Measurements from ENCODE around the gene GRIA1.

Gene GRIA1

DNA sequence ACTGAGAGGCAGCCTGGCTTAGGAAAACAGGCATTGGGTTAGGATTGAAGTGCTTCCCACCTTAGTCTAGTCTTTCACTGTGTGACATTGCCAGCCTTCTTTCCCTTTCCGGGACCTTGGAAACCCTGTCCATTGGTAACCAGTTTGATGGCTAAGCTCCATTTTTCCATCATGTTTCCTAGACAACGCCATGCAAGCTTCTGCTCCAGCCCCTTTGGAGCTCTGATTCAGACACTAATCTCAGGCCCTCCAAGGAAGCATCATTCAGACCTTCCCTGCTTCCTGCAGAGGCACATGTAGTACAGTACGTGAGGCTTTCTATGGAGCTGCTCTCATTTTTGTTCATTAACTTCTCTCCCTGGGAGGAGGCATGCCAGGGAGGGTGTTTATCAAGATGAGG is 68.5 kb downstream of the GRIA1 start:
- Histone ChIP-seq H3K18ac (ENCODE audit: low read length) (no peak overlapping the region), H4K12ac (ENCODE audit: low read depth, low read length) (no peak overlapping the region), H3K4me1 (ENCODE audit: control insufficient read depth in 1 of 2, insufficient read depth in 2 of 2, low read length in 2 of 2) (peaks cover 3 to 4% of the 10 kb centered on the region in 2 experiments), H2BK120ac (ENCODE audit: insufficient read depth, low read length, poor library complexity) (no peak overlapping the region), H3K9me3 (ENCODE audit: insufficient read depth, low read depth, low read length) (no peaks in the 10 kb centered on the region), H3K79me1 (ENCODE audit: low read length) (no peaks in the 10 kb centered on the region), H3K27ac (ENCODE audit: low read depth, low read length) (no peak overlapping the region), H2AK5ac (ENCODE audit: low read length) (no peak overlapping the region), H3K4me3 (ENCODE audit: low read depth, low read length) (no peak overlapping the region), H2BK5ac (ENCODE audit: low read depth, low read length, poor library complexity) (no peak overlapping the region), H3K9ac (ENCODE audit: low read length) (no peak overlapping the region), H2BK12ac (ENCODE audit: low read length) (no peak overlapping the region), H3K27me3 (ENCODE audit: insufficient read depth, low read length) (no peaks in the 10 kb centered on the region), H4K91ac (ENCODE audit: low read depth, low read length) (no peak overlapping the region), H2AFZ (ENCODE audit: insufficient read depth, low read length, poor library complexity) (no peak overlapping the region), H3K14ac (ENCODE audit: low read length) (no peak overlapping the region), H3K36me3 (ENCODE audit: control insufficient read depth in 1 of 2, insufficient read depth in 2 of 2, low read length in 2 of 2) (no peaks in the 10 kb centered on the region), H3K4ac (ENCODE audit: low read depth, low read length) (no peak overlapping the region), H4K8ac (ENCODE audit: low read depth, low read length) (no peak overlapping the region), H3K79me2 (ENCODE audit: control insufficient read depth, insufficient read depth, low read length, poor library complexity) (no peaks in the 10 kb centered on the region), H3K23ac (ENCODE audit: low read length) (no peak overlapping the region), H3K4me2 (ENCODE audit: low read length) (no peak overlapping the region)
- no CpG with 5 or more reads among the region's 3 CpGs for WGBS (ENCODE audit: extremely low coverage, insufficient coverage, insufficient read length)
- no peak for DNase-seq

DNA sequence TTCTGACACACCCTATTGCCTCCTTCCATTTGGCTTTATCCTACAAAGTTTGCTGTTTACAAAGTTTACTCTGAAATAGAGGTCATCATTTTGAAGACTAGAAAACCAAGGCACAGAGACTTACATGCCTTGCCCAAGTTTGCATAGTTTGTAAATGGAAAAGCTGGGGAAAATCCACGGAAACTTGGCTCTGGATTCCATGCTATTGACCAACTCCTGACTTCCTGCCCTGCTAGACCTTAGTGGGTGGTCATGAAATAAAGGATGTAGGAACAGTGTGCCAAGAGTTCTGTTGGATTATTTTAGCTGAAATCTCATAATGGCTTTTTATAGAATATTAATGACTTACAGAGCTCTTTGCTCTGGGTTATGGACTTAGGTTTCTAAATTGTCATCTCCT is 69.5 kb downstream of the GRIA1 start:
- no peaks in the 10 kb centered on the region for H3K79me2 ChIP-seq (ENCODE audit: control insufficient read depth, insufficient read depth, low read length, poor library complexity)
- H2AFZ ChIP-seq (ENCODE audit: insufficient read depth, low read length, poor library complexity) = no peak overlapping the region
- H3K14ac ChIP-seq (ENCODE audit: low read length) = no peak overlapping the region
- H3K79me1 ChIP-seq (ENCODE audit: low read length) = no peaks in the 10 kb centered on the region
- no peak overlapping the region for H4K12ac ChIP-seq (ENCODE audit: low read depth, low read length)
- H4K91ac ChIP-seq (ENCODE audit: low read depth, low read length) = no peak overlapping the region
- H2BK12ac ChIP-seq (ENCODE audit: low read length) = no peak overlapping the region
- no peak for DNase-seq
- no peak overlapping the region for H3K27ac ChIP-seq (ENCODE audit: low read depth, low read length)
- H4K8ac ChIP-seq (ENCODE audit: low read depth, low read length) = no peak overlapping the region
- no peaks in the 10 kb centered on the region for H3K9me3 ChIP-seq (ENCODE audit: insufficient read depth, low read depth, low read length)
- no peak overlapping the region for H3K4me3 ChIP-seq (ENCODE audit: low read depth, low read length)
- peaks cover 3 to 4% of the 10 kb centered on the region in 2 experiments for H3K4me1 ChIP-seq (ENCODE audit: control insufficient read depth in 1 of 2, insufficient read depth in 2 of 2, low read length in 2 of 2)
- H3K4me2 ChIP-seq (ENCODE audit: low read length) = no peak overlapping the region
- no peak overlapping the region for H3K18ac ChIP-seq (ENCODE audit: low read length)
- no peak overlapping the region for H2BK5ac ChIP-seq (ENCODE audit: low read depth, low read length, poor library complexity)
- no peaks in the 10 kb centered on the region for H3K36me3 ChIP-seq (ENCODE audit: control insufficient read depth in 1 of 2, insufficient read depth in 2 of 2, low read length in 2 of 2)
- no peak overlapping the region for H2BK120ac ChIP-seq (ENCODE audit: insufficient read depth, low read length, poor library complexity)
- no peak overlapping the region for H3K9ac ChIP-seq (ENCODE audit: low read length)
- no peak overlapping the region for H3K4ac ChIP-seq (ENCODE audit: low read depth, low read length)
- no peaks in the 10 kb centered on the region for H3K27me3 ChIP-seq (ENCODE audit: insufficient read depth, low read length)
- H2AK5ac ChIP-seq (ENCODE audit: low read length) = no peak overlapping the region
- no peak overlapping the region for H3K23ac ChIP-seq (ENCODE audit: low read length)
- no CpG with 5 or more reads among the region's 1 CpG for WGBS (ENCODE audit: extremely low coverage, insufficient coverage, insufficient read length)

DNA sequence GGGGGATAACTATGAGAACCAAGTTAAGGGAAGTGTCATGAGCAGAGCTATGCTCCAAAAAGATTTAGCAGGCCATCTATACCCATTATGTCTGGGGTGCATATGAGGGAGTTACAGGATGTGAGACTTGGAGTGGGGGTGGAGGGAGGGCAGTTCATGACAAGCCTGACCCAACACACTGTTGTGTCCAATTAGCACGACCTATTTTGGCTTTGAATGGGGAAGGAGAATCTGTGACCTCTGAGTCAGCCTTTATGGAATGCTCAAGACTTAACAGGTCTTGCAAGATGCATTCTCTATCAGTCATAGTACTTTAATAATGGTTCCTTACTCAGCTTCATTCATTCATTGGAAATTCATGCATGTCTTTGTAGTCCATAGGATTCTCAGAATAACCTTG is 71.7 kb downstream of the GRIA1 start:
- DNase-seq = peak; percentile 48 to 85
- Histone ChIP-seq H3K79me1 (ENCODE audit: low read length) (no peaks in the 10 kb centered on the region), H3K36me3 (ENCODE audit: control insufficient read depth in 1 of 2, insufficient read depth in 2 of 2, low read length in 2 of 2) (no peaks in the 10 kb centered on the region), H3K14ac (ENCODE audit: low read length) (no peak overlapping the region), H3K18ac (ENCODE audit: low read length) (no peak overlapping the region), H2AK5ac (ENCODE audit: low read length) (no peak overlapping the region), H3K4ac (ENCODE audit: low read depth, low read length) (no peak overlapping the region), H2BK120ac (ENCODE audit: insufficient read depth, low read length, poor library complexity) (no peak overlapping the region), H2BK5ac (ENCODE audit: low read depth, low read length, poor library complexity) (no peak overlapping the region), H4K91ac (ENCODE audit: low read depth, low read length) (no peak overlapping the region), H3K79me2 (ENCODE audit: control insufficient read depth, insufficient read depth, low read length, poor library complexity) (no peaks in the 10 kb centered on the region), H3K4me2 (ENCODE audit: low read length) (no peak overlapping the region), H4K8ac (ENCODE audit: low read depth, low read length) (no peak overlapping the region), H2AFZ (ENCODE audit: insufficient read depth, low read length, poor library complexity) (no peak overlapping the region), H4K12ac (ENCODE audit: low read depth, low read length) (no peak overlapping the region), H3K27me3 (ENCODE audit: insufficient read depth, low read length) (no peaks in the 10 kb centered on the region), H3K4me1 (ENCODE audit: control insufficient read depth in 1 of 2, insufficient read depth in 2 of 2, low read length in 2 of 2) (peaks cover 3 to 4% of the 10 kb centered on the region in 2 experiments), H3K9me3 (ENCODE audit: insufficient read depth, low read depth, low read length) (no peaks in the 10 kb centered on the region), H2BK12ac (ENCODE audit: low read length) (no peak overlapping the region), H3K4me3 (ENCODE audit: low read depth, low read length) (no peak overlapping the region), H3K27ac (ENCODE audit: low read depth, low read length) (no peak overlapping the region), H3K9ac (ENCODE audit: low read length) (no peak overlapping the region), H3K23ac (ENCODE audit: low read length) (no peak overlapping the region)
- WGBS (ENCODE audit: extremely low coverage, insufficient coverage, insufficient read length) = no CpG with 5 or more reads among the region's 1 CpG

DNA sequence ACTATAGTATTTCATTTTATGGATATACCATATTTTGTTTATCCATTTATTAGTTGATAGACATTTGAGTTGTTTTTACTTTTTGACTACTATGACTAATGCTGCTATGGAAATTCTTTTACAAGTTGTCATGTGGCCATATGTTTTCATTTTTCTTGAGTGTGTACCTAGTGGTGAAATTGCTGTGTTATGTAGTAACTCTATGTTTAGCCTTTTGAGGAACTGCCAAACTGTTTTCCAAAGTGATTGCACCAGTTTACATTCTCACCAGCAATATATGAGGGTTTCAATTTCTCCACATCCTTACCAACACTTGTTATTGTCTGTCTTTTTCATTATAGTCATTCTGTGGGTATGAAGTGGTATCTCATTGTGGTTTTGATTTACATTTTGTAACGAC is 75.4 kb downstream of the GRIA1 start:
- H4K12ac ChIP-seq (ENCODE audit: low read depth, low read length) = no peak overlapping the region
- no peak overlapping the region for H4K91ac ChIP-seq (ENCODE audit: low read depth, low read length)
- H3K4me2 ChIP-seq (ENCODE audit: low read length) = no peak overlapping the region
- H2BK120ac ChIP-seq (ENCODE audit: insufficient read depth, low read length, poor library complexity) = no peak overlapping the region
- no peak overlapping the region for H2AFZ ChIP-seq (ENCODE audit: insufficient read depth, low read length, poor library complexity)
- no peaks in the 10 kb centered on the region for H3K36me3 ChIP-seq (ENCODE audit: control insufficient read depth in 1 of 2, insufficient read depth in 2 of 2, low read length in 2 of 2)
- no peak overlapping the region for H3K23ac ChIP-seq (ENCODE audit: low read length)
- H3K4ac ChIP-seq (ENCODE audit: low read depth, low read length) = no peak overlapping the region
- H2BK12ac ChIP-seq (ENCODE audit: low read length) = no peak overlapping the region
- WGBS (ENCODE audit: extremely low coverage, insufficient coverage, insufficient read length) = no CpG with 5 or more reads among the region's 1 CpG
- H2BK5ac ChIP-seq (ENCODE audit: low read depth, low read length, poor library complexity) = no peak overlapping the region
- no peak overlapping the region for H3K9ac ChIP-seq (ENCODE audit: low read length)
- no peak overlapping the region for H2AK5ac ChIP-seq (ENCODE audit: low read length)
- H3K79me2 ChIP-seq (ENCODE audit: control insufficient read depth, insufficient read depth, low read length, poor library complexity) = no peaks in the 10 kb centered on the region
- no peak overlapping the region for H3K14ac ChIP-seq (ENCODE audit: low read length)
- no peaks in the 10 kb centered on the region for H3K79me1 ChIP-seq (ENCODE audit: low read length)
- no peak overlapping the region for H3K18ac ChIP-seq (ENCODE audit: low read length)
- no peaks in the 10 kb centered on the region for H3K9me3 ChIP-seq (ENCODE audit: insufficient read depth, low read depth, low read length)
- H3K4me3 ChIP-seq (ENCODE audit: low read depth, low read length) = no peak overlapping the region
- peaks cover 3 to 4% of the 10 kb centered on the region in 2 experiments for H3K4me1 ChIP-seq (ENCODE audit: control insufficient read depth in 1 of 2, insufficient read depth in 2 of 2, low read length in 2 of 2)
- no peak overlapping the region for H3K27ac ChIP-seq (ENCODE audit: low read depth, low read length)
- no peak overlapping the region for H4K8ac ChIP-seq (ENCODE audit: low read depth, low read length)
- H3K27me3 ChIP-seq (ENCODE audit: insufficient read depth, low read length) = no peaks in the 10 kb centered on the region
- DNase-seq = peak in 1 of 2 donors; percentile 67
